ENCODE results near the gene NCOA7.

The NCOA7 gene

DNA sequence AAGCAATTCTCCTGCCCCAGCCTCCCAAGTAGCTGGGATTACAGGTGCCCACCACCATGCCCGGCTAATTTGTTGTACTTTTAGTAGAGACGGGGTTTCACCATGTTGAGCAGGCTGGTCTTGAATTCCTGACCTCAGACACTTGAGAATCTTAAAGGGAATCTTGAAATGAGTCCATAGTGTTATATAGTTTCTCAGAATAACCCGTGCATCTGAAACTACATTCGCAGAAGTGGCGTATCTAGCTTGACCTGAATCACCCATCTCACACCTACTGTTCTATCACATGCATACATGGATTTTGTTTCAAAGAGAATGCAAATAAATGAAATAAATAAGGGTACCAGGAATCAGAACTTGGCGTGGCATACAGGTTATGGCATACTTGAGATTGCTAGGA, 65.0 kb downstream of the NCOA7 start:
- Histone ChIP-seq H3K36me3 (ENCODE audit: control insufficient read depth in 2 of 2, insufficient read depth in 2 of 2, low read length in 2 of 2) (peaks cover 0 to 2% of the 10 kb centered on the region in 2 donors), H3K9ac (ENCODE audit: low read length in 2 of 2) (no peak overlapping the region), H3K4me3 (ENCODE audit: low read length in 2 of 2) (no peak overlapping the region), H3K4me1 (ENCODE audit: control insufficient read depth, insufficient read depth, low read length) (peaks cover 2% of the 10 kb centered on the region), H3K27me3 (ENCODE audit: control insufficient read depth in 1 of 2, insufficient read depth in 2 of 2, low read length in 2 of 2) (no peaks in the 10 kb centered on the region), H3K27ac (ENCODE audit: low read length) (no peak overlapping the region), H3K9me3 (ENCODE audit: control insufficient read depth in 2 of 2, low read length in 2 of 2) (no peaks in the 10 kb centered on the region)

- Histone ChIP-seq H3K9me3 (ENCODE audit: control insufficient read depth in 2 of 2, low read length in 2 of 2) (no peaks in the 10 kb centered on the region), H3K4me1 (ENCODE audit: control insufficient read depth, insufficient read depth, low read length) (peaks cover 2% of the 10 kb centered on the region), H3K9ac (ENCODE audit: low read length in 2 of 2) (no peak overlapping the region), H3K36me3 (ENCODE audit: control insufficient read depth in 2 of 2, insufficient read depth in 2 of 2, low read length in 2 of 2) (peaks cover 0 to 2% of the 10 kb centered on the region in 2 donors), H3K27ac (ENCODE audit: low read length) (no peak overlapping the region), H3K27me3 (ENCODE audit: control insufficient read depth in 1 of 2, insufficient read depth in 2 of 2, low read length in 2 of 2) (no peaks in the 10 kb centered on the region), H3K4me3 (ENCODE audit: low read length in 2 of 2) (no peak overlapping the region)
Measured at GRCh38 chr6:125857846-125858245, 67.1 kb downstream of the NCOA7 start.

DNA sequence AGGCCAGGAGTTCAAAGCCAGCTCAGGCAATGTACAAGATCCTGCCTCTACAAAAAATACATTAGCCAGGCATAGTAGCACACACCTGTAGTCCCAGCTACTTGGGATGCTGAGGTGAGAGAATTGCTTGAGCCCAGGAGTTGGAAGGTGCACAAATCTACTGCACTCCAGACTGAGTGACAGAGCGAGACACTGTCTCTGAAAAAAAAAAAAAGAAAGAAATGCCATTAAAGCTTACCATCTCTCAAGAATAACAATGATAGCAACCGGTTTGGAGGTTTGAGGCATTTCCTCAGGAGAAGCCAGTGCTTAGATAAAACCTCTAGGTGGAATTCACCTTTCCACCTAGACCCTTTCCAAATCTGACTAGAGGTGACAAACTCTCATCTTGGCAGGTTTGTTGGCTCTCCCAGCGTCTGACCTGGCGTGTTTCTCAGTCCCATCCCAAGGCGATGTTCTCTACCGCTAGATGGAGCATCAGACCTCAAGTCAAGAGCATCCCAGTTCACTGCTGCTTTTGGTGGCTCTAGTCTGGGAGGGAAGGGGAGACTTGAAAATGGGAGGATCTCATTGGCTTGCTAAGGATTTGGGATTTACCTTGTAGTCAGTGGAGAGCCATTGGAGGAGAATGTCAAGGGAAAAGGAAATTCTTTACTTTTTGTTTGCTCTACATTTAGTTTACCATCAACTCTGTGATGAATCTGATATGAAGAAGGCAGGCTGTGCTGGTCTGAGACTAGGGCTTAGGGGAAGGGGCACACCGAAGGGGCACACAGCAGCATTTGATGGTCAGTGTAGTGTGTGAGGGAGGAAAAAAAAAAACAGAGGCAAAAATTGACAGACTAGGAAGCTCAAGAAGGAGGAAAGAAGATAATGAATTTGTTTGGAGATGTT, 67.9 kb downstream of the NCOA7 start:
- Histone ChIP-seq H3K27ac (ENCODE audit: low read length) (no peak overlapping the region), H3K4me3 (ENCODE audit: low read length in 2 of 2) (no peak overlapping the region), H3K9me3 (ENCODE audit: control insufficient read depth in 2 of 2, low read length in 2 of 2) (no peaks in the 10 kb centered on the region), H3K27me3 (ENCODE audit: control insufficient read depth in 1 of 2, insufficient read depth in 2 of 2, low read length in 2 of 2) (no peaks in the 10 kb centered on the region), H3K4me1 (ENCODE audit: control insufficient read depth, insufficient read depth, low read length) (peaks cover 2% of the 10 kb centered on the region), H3K36me3 (ENCODE audit: control insufficient read depth in 2 of 2, insufficient read depth in 2 of 2, low read length in 2 of 2) (peaks cover 0 to 2% of the 10 kb centered on the region in 2 donors), H3K9ac (ENCODE audit: low read length in 2 of 2) (no peak overlapping the region)

DNA sequence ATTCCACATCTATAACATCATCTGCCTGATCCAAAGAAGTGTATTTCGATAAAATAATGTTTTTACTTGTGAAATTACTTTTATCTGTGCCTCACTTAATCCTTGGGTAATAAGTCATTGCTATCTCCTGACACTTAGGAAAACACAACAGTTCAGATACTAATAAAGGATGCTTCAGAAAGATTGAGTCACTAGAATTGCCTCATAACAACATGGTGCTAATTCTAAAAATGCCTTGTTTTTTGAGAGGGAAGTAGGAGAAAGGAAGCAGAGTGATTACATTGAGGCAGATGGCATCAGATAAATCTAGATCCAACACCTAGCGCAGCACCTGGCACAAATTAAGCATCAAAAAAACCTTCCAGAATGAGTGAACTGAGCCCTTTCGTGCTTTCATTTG, 69.0 kb downstream of the NCOA7 start:
- no peaks in the 10 kb centered on the region for H3K27me3 ChIP-seq (ENCODE audit: control insufficient read depth in 1 of 2, insufficient read depth in 2 of 2, low read length in 2 of 2)
- H3K9ac ChIP-seq (ENCODE audit: low read length in 2 of 2), result no peak overlapping the region
- no peak overlapping the region for H3K4me3 ChIP-seq (ENCODE audit: low read length in 2 of 2)
- no peak overlapping the region for H3K27ac ChIP-seq (ENCODE audit: low read length)
- no peaks in the 10 kb centered on the region for H3K9me3 ChIP-seq (ENCODE audit: control insufficient read depth in 2 of 2, low read length in 2 of 2)
- H3K4me1 ChIP-seq (ENCODE audit: control insufficient read depth, insufficient read depth, low read length), result peaks cover 2% of the 10 kb centered on the region
- peaks cover 0 to 2% of the 10 kb centered on the region in 2 donors for H3K36me3 ChIP-seq (ENCODE audit: control insufficient read depth in 2 of 2, insufficient read depth in 2 of 2, low read length in 2 of 2)

DNA sequence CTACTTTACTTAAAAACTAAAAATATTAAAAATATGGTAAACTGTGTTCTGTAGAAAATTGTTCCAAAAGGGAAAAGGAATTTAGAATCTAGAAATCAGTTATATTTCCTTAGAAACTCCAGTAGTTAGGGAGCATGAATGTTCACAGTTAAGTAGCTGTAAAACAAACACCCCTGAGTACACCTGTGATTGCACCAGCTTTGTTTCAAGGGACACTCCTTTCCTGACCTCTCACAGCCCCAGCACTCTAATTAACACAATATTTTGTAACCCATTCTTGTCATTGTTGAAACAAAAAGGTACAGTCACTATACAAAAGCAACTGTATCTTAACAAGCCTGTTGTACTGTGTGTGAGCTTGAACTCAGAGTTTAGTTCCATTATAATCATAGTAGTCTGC, 72.3 kb downstream of the NCOA7 start:
- Histone ChIP-seq H3K4me3 (ENCODE audit: low read length in 2 of 2) (no peak overlapping the region), H3K27ac (ENCODE audit: low read length) (no peak overlapping the region), H3K9me3 (ENCODE audit: control insufficient read depth in 2 of 2, low read length in 2 of 2) (no peaks in the 10 kb centered on the region)

GRCh38 chr6:125865015-125865414, 74.3 kb downstream of the NCOA7 start:
- H3K4me1 ChIP-seq (ENCODE audit: control insufficient read depth, insufficient read depth, low read length), result peaks cover 5% of the 10 kb centered on the region
- no peaks in the 10 kb centered on the region for H3K36me3 ChIP-seq (ENCODE audit: control insufficient read depth in 2 of 2, insufficient read depth in 2 of 2, low read length in 2 of 2)
- no peaks in the 10 kb centered on the region for H3K9me3 ChIP-seq (ENCODE audit: control insufficient read depth in 2 of 2, low read length in 2 of 2)
- H3K27ac ChIP-seq (ENCODE audit: low read length), result no peak overlapping the region
- no peak overlapping the region for H3K4me3 ChIP-seq (ENCODE audit: low read length in 2 of 2)
- no peak overlapping the region for H3K9ac ChIP-seq (ENCODE audit: low read length in 2 of 2)
- H3K27me3 ChIP-seq (ENCODE audit: control insufficient read depth in 1 of 2, insufficient read depth in 2 of 2, low read length in 2 of 2), result no peaks in the 10 kb centered on the region

More for the DNA sequence above, 72.3 kb downstream of the NCOA7 start:
- Histone ChIP-seq H3K9ac (ENCODE audit: low read length in 2 of 2) (no peak overlapping the region), H3K4me1 (ENCODE audit: control insufficient read depth, insufficient read depth, low read length) (peaks cover 2% of the 10 kb centered on the region), H3K36me3 (ENCODE audit: control insufficient read depth in 2 of 2, insufficient read depth in 2 of 2, low read length in 2 of 2) (peaks cover 0 to 2% of the 10 kb centered on the region in 2 donors), H3K27me3 (ENCODE audit: control insufficient read depth in 1 of 2, insufficient read depth in 2 of 2, low read length in 2 of 2) (no peaks in the 10 kb centered on the region)

DNA sequence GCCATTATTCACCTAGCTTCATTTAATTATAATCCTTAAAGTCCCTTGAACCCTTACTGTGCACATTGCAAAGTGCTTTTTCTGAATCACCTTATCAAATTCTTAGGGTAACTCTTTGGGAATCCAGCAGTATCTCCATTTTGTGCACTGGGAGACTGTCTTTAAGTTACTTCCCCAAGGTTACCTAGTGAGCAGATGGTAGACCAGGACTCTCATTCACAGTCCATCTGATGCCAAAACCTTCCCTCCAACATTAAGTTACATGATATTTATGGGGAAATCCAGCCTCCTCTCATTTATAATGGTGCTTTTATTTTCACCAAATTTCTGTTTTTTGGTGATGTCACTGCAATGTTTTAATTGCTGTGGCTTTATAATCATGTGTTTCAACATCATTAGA, 75.7 kb downstream of the NCOA7 start:
- H3K9me3 ChIP-seq (ENCODE audit: control insufficient read depth in 2 of 2, low read length in 2 of 2), result no peaks in the 10 kb centered on the region

GRCh38 chr6:125867483-125867942, 76.8 kb downstream of the NCOA7 start:
- Histone ChIP-seq H3K27me3 (ENCODE audit: control insufficient read depth in 1 of 2, insufficient read depth in 2 of 2, low read length in 2 of 2) (no peaks in the 10 kb centered on the region), H3K9ac (ENCODE audit: low read length in 2 of 2) (no peak overlapping the region), H3K4me3 (ENCODE audit: low read length in 2 of 2) (no peak overlapping the region), H3K36me3 (ENCODE audit: control insufficient read depth in 2 of 2, insufficient read depth in 2 of 2, low read length in 2 of 2) (no peaks in the 10 kb centered on the region), H3K4me1 (ENCODE audit: control insufficient read depth, insufficient read depth, low read length) (peaks cover 5% of the 10 kb centered on the region), H3K27ac (ENCODE audit: low read length) (no peak overlapping the region), H3K9me3 (ENCODE audit: control insufficient read depth in 2 of 2, low read length in 2 of 2) (no peaks in the 10 kb centered on the region)

More for the DNA sequence above, 75.7 kb downstream of the NCOA7 start:
- Histone ChIP-seq H3K4me1 (ENCODE audit: control insufficient read depth, insufficient read depth, low read length) (peaks cover 5% of the 10 kb centered on the region), H3K27me3 (ENCODE audit: control insufficient read depth in 1 of 2, insufficient read depth in 2 of 2, low read length in 2 of 2) (no peaks in the 10 kb centered on the region), H3K4me3 (ENCODE audit: low read length in 2 of 2) (no peak overlapping the region), H3K36me3 (ENCODE audit: control insufficient read depth in 2 of 2, insufficient read depth in 2 of 2, low read length in 2 of 2) (no peaks in the 10 kb centered on the region), H3K9ac (ENCODE audit: low read length in 2 of 2) (no peak overlapping the region), H3K27ac (ENCODE audit: low read length) (no peak overlapping the region)

GRCh38 chr6:125868252-125868651, 77.5 kb downstream of the NCOA7 start:
- H3K4me3 ChIP-seq (ENCODE audit: low read length in 2 of 2), result no peak overlapping the region
- no peak overlapping the region for H3K27ac ChIP-seq (ENCODE audit: low read length)
- peaks cover 5% of the 10 kb centered on the region for H3K4me1 ChIP-seq (ENCODE audit: control insufficient read depth, insufficient read depth, low read length)
- no peaks in the 10 kb centered on the region for H3K9me3 ChIP-seq (ENCODE audit: control insufficient read depth in 2 of 2, low read length in 2 of 2)
- H3K27me3 ChIP-seq (ENCODE audit: control insufficient read depth in 1 of 2, insufficient read depth in 2 of 2, low read length in 2 of 2), result no peaks in the 10 kb centered on the region
- H3K9ac ChIP-seq (ENCODE audit: low read length in 2 of 2), result no peak overlapping the region
- H3K36me3 ChIP-seq (ENCODE audit: control insufficient read depth in 2 of 2, insufficient read depth in 2 of 2, low read length in 2 of 2), result no peaks in the 10 kb centered on the region

GRCh38 chr6:125868678-125869395, 78.1 kb downstream of the NCOA7 start:
- H3K9me3 ChIP-seq (ENCODE audit: control insufficient read depth in 2 of 2, low read length in 2 of 2), result no peaks in the 10 kb centered on the region
- peak overlapping the region in 1 of 2 donors; percentile 30 for H3K9ac ChIP-seq (ENCODE audit: low read length in 2 of 2)
- peak overlapping the region in 1 of 2 donors; percentile 38 for H3K4me3 ChIP-seq (ENCODE audit: low read length in 2 of 2)
- H3K27me3 ChIP-seq (ENCODE audit: control insufficient read depth in 1 of 2, insufficient read depth in 2 of 2, low read length in 2 of 2), result no peaks in the 10 kb centered on the region
- H3K36me3 ChIP-seq (ENCODE audit: control insufficient read depth in 2 of 2, insufficient read depth in 2 of 2, low read length in 2 of 2), result no peaks in the 10 kb centered on the region
- peaks cover 5% of the 10 kb centered on the region for H3K4me1 ChIP-seq (ENCODE audit: control insufficient read depth, insufficient read depth, low read length)
- H3K27ac ChIP-seq (ENCODE audit: low read length), result no peak overlapping the region

All from stomach smooth muscle (tissue), 2 donors.